ENCODE measurements around the gene METRN.

DNA sequence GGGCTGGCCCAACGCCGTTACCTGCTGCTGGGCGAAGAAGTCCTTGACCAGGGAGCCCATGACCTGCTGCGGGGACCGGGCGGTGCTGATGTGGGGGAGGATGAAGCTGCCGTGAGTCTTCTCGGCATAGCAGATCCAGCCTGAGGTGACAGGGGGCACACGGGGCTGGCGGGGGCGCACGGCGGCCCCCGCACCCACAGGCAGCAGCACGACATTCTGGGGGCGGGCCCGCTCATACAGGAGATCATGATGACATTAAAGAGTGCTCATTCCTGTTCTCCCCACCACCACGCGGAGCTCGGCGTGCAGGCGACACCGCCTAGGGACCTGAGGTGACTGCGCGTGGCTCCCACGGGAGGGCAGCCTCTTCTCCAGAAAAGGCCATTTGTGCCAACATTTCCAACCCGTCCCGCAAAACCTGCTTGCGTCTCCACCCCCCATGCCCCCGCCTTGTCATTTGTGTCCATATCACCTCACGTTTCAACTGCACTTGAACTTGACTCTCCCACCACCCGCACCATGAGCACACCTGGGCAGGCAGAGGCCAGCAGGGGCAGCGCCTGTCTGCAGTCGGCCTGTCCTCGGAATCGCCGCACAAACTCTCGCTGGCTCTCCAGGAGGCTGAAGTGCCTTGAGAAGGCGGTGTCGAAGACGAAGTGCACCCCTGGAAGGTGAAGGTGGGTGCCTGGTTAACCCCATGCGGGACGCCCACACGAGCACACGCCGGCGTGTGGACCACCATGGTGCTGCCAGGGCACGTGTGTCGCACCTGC lies 19.5 kb downstream of the METRN start:
- TF ChIP-seq EZH2 (IDR thresholded peaks at IDR 0.05; ENCODE audit: insufficient read depth, poor library complexity, severe bottlenecking) (no peak), EZH2phosphoT487 (IDR thresholded peaks at IDR 0.05; ENCODE audit: insufficient read depth, low read depth) (no peak)
